Pancreas (tissue), 10 donors: ENCODE results near the gene SLC35E4. TPM values are rescaled to one million over a fixed set of nuclear protein-coding genes. Genes with fewer than 3 reads are reported as not detected.

Experiments used
- ATAC-seq, 4 donors: fragments of 200-7000 bp; cut with Tn5 transposase; one replicate each; pipeline versions ENCODE4 v1.8.0 to v1.9.1; 2020; ENCODE audit warnings: mild to moderate bottlenecking in 4 of 4, moderate library complexity in 4 of 4
- DNase-seq, 6 donors: peaks; one replicate each; pipeline ENCODE4 v3.0.0-alpha.2; 2020
- FAIRE-seq: peaks from 2 replicates; lab custom pipeline; 2012; peaks lifted over from hg19 to GRCh38; lab: Jason Lieb, UNC
- H3K27ac ChIP-seq, 4 donors: fragments of 200-600 bp; sonication (generic); 1 replicate in 3 of 4; 2 replicates in 1 of 4; pipeline versions ENCODE4 v1.5.0 to v1.8.0; 2020
- H3K27me3 ChIP-seq, 4 donors: fragments of 200-600 bp; one replicate each; pipeline ENCODE4 v1.8.0; 2021
- H3K36me3 ChIP-seq, 3 donors: fragments of 200-600 bp; sonication (generic) in 1 of 3; one replicate each; pipeline versions ENCODE4 v1.5.0 to v1.8.0; 2020 to 2021
- H3K4me1 ChIP-seq, 3 donors: fragments of 200-600 bp; one replicate each; pipeline ENCODE4 v1.8.0; 2021
- H3K4me3 ChIP-seq, 4 donors: fragments of 200-600 bp; sonication (generic) in 2 of 4; one replicate each; pipeline versions ENCODE4 v1.5.0 to v1.8.0; 2020 to 2021
- H3K9me3 ChIP-seq, 4 donors: fragments of 200-600 bp; one replicate each; pipeline ENCODE4 v1.8.0; 2021
- WGBS, 2 donors: extraction: QIAGEN DNeasy Blood & Tissue Kit; methylation state at CpG; one replicate each; pipeline ENCODE4 v1.1.7; 2013; 5-methylcytosine and 5-hydroxymethylcytosine counted together
- intact Hi-C, 3 donors: fragments of 100-400 bp; cut with DNase I; formaldehyde crosslinking; loops; one replicate each; pipeline versions ENCODE4 v1.11.1 to v1.14.2; 2022
- polyA plus RNA-seq, 2 donors: library from polyadenylated mRNA; stranded (reverse); fragments of 200-250 nt; gene quantifications; one replicate each; pipeline ENCODE4 v1.2.3, GENCODE V29; 2013
- total RNA-seq, 6 donors: library from RNA; stranded (reverse); fragmentation: NEBNext Ultra II Directional in 4 of 6; extraction: Animal tissue kit (Norgen Biotek cat#: 25700) in 4 of 6; gene quantifications; one replicate each; pipeline versions ENCODE4 v1.2.1 to v1.2.4, GENCODE V29; 2021 to 2023
- TF ChIP-seq, protein P1 (sequence below), 4 donors: fragments of 200-600 bp; sonication (generic) in 3 of 4; IDR thresholded peaks; one replicate each; pipeline versions ENCODE4 v1.5.0 to v1.8.0; 2021; ENCODE audit warnings: antibody characterized with exemption in 4 of 4
- donor health status: healthy with polysubstance abuse.
- donor health status: DM: no; HTN: no; CAD: no; lungs with moderate emphysema.
- donor health status: DM: no; HTN: no; CAD: no.
- donor health status: control.
- donor health status: control.
- donor health status: Bipolar disorder and iron deficiency.
- donor health status: DM: yes; HTN: yes; CAD: no.
- donor health status: DM: no; HTN: no; CAD: no.
- donor health status: DM: no; HTN: no; CAD: no.
- donor health status: DM: yes; HTN: yes; CAD: no.

Gene SLC35E4
- total and polyA plus RNA-seq, 8 donors = 0.90 to 1.7 (median 1.2) TPM

DNA sequence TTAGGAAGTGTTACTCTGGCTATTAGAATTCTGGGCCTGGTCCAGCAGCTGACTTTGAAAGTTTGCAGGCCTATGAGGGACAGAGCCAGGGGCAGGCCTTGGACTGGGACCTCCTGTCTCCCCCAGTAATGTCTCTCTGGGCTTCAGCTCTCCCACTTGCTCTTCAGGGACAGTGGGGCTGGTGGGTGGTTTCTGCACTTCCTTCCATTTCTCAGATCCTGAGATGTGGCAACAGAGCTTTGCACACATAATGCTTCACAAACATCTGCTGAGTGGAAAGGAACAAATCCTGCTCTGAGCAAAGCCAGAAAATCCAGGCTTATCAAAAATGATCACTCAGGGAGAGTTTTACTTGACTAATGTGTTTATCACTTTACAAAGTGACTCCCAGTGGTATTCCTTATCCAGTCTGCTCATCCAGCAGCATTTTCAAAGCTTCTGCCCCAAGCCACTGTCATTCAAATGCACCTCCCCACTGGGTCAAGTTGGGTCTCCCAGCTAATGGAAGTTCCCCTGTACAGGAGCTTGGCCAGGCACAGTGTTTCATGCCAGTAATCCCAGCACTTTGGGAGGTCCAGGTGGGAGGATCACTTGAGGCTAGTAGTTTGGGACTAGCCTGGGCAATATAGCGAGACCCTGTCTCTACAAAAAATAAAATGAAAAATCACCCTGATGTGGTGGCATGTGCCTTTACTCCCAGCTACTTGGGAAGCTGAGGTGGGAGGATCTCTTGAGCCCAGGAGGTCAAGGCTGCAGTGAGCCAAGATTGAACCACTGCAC is 45.6 kb downstream of the SLC35E4 start:
- Histone ChIP-seq H3K27me3 (no peaks in the 10 kb centered on the region), H3K4me1 (no peaks in the 10 kb centered on the region), H3K27ac (no peak overlapping the region), H3K36me3 (no peaks in the 10 kb centered on the region), H3K9me3 (no peaks in the 10 kb centered on the region), H3K4me3 (no peak overlapping the region)
- intact Hi-C loops = no loop called here
- FAIRE-seq (no peak), DNase-seq (no peak), ATAC-seq (no peak)
- WGBS, 2 donors = 86 to 90% methylated on average over 1 of the region's 1 CpG
- TF ChIP-seq, protein P1, sequence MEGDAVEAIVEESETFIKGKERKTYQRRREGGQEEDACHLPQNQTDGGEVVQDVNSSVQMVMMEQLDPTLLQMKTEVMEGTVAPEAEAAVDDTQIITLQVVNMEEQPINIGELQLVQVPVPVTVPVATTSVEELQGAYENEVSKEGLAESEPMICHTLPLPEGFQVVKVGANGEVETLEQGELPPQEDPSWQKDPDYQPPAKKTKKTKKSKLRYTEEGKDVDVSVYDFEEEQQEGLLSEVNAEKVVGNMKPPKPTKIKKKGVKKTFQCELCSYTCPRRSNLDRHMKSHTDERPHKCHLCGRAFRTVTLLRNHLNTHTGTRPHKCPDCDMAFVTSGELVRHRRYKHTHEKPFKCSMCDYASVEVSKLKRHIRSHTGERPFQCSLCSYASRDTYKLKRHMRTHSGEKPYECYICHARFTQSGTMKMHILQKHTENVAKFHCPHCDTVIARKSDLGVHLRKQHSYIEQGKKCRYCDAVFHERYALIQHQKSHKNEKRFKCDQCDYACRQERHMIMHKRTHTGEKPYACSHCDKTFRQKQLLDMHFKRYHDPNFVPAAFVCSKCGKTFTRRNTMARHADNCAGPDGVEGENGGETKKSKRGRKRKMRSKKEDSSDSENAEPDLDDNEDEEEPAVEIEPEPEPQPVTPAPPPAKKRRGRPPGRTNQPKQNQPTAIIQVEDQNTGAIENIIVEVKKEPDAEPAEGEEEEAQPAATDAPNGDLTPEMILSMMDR (IDR thresholded peaks at IDR 0.05) = no peak

DNA sequence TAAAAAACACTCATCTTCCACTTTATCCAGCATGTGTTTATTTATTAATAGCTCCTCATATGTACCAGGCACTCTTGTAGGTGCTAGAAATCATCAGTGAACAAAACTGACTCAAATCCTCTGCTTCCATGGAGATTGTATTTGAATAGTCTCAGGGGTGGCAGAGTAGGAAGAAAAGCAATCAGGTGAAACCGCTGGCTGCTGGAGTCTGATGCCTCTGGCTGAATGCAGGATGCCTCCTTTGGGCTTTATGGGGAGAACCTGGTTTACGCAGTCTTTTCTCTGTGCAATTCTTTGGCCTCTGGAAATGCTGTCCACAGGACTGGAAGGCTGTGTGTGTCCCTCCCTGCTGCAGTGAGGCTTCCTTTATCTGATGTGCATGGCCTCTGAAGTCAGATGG is 46.2 kb downstream of the SLC35E4 start:
- H3K9me3 ChIP-seq = no peaks in the 10 kb centered on the region
- DNase-seq (no peak), FAIRE-seq (no peak), ATAC-seq (peak in 2 of 4 donors; percentile 41 to 45)
- H3K4me3 ChIP-seq = no peak overlapping the region
- H3K4me1 ChIP-seq = no peaks in the 10 kb centered on the region
- intact Hi-C loops = no loop called here
- no peaks in the 10 kb centered on the region for H3K27me3 ChIP-seq
- no peaks in the 10 kb centered on the region for H3K36me3 ChIP-seq
- TF ChIP-seq, protein P1 (IDR thresholded peaks at IDR 0.05) = no peak
- no peak overlapping the region for H3K27ac ChIP-seq
- WGBS, 2 donors = 83 to 89% methylated on average over 2 of the region's 2 CpGs

DNA sequence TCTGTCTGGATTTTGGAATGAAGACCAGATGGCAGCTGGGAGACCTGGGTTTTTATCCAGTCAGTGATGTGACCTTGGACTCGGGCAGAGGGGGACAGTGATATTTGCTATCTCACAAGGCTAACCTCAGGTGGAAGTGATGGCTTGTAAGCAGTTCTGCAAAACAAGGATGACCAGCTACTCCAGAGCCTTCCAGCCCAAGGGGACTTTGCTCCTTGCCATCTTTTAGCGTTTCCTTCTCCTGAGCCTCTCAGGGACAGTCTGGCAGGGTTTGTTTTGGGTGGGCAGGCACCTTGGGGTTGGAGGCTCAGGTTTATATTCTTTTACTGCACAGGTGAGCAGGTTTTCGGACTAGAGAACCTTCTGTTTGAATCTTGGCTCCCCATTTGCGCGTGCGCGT is 49.6 kb downstream of the SLC35E4 start:
- ATAC-seq (no peak), FAIRE-seq (no peak), DNase-seq (no peak)
- 69% methylated on average over 7 of the region's 7 CpGs for WGBS, 2 donors
- H3K4me1 ChIP-seq = no peaks in the 10 kb centered on the region
- no peaks in the 10 kb centered on the region for H3K27me3 ChIP-seq
- H3K4me3 ChIP-seq = no peak overlapping the region
- TF ChIP-seq, protein P1 (IDR thresholded peaks at IDR 0.05) = no peak
- no peaks in the 10 kb centered on the region for H3K9me3 ChIP-seq
- H3K36me3 ChIP-seq = no peaks in the 10 kb centered on the region
- intact Hi-C loops = no loop called here
- no peak overlapping the region for H3K27ac ChIP-seq

DNA sequence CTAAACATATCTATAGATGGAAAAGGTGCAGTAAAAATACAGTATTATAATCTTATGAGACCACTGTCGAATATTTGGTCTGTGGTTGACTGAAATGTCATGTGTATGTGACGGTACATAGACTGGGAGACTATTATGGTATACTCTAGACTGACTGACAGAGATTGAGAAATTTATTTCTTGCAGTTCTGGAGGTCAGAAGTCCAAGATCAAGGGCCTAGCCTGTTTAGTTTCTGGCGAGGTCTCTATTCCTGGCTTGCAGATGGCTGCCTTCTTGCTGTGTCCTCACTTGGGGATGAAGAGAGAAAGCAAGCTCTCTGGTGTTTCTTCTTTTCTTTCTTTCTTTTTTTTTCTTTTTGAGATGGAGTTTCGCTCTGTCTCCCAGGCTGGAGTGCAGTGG is 51.8 kb downstream of the SLC35E4 start:
- WGBS, 2 donors = 84 to 89% methylated on average over 4 of the region's 4 CpGs
- no peak for ATAC-seq
- FAIRE-seq = no peak

More for the DNA sequence above, 51.8 kb downstream of the SLC35E4 start:
- TF ChIP-seq, protein P1 (IDR thresholded peaks at IDR 0.05) = no peak
- Histone ChIP-seq H3K36me3 (no peaks in the 10 kb centered on the region), H3K4me1 (no peaks in the 10 kb centered on the region), H3K27ac (no peak overlapping the region), H3K4me3 (no peak overlapping the region), H3K27me3 (no peaks in the 10 kb centered on the region), H3K9me3 (no peaks in the 10 kb centered on the region)
- no peak for DNase-seq
- intact Hi-C loops = no loop called here
